HTERT RPE-1 (cell line): ENCODE measurements around the gene PCDHGB4.
"Not testable (repeated sequence)": the region's sequence is repeated elsewhere in the genome, so short reads cannot be mapped to it uniquely, and the experiment has no call there.

Experiments
- in situ Hi-C: fragments of 300-500 bp; cut with MboI; formaldehyde crosslinking; loops from 4 replicates; pipeline ENCODE4 v1.14.3; 2020; ENCODE audit warnings: low sequenced_read_pairs

Gene PCDHGB4

GRCh38 chr5:141422742-141423291, 35.3 kb downstream of the PCDHGB4 start:
- in situ Hi-C loops = no loop called here

GRCh38 chr5:141427783-141428426, 40.4 kb downstream of the PCDHGB4 start:
- in situ Hi-C loops = no loop called here

- in situ Hi-C loops = no loop called here
Measured at GRCh38 chr5:141430332-141431113, 43.0 kb downstream of the PCDHGB4 start, which contains the start of gene PCDHGA12. TSS of gene PCDHGA12 (plus strand) at chr5:141430507. CDS start at chr5:141430760, 253 bp downstream.

- in situ Hi-C loops = no loop called here
Measured at GRCh38 chr5:141431286-141431685, 43.8 kb downstream of the PCDHGB4 start.

DNA sequence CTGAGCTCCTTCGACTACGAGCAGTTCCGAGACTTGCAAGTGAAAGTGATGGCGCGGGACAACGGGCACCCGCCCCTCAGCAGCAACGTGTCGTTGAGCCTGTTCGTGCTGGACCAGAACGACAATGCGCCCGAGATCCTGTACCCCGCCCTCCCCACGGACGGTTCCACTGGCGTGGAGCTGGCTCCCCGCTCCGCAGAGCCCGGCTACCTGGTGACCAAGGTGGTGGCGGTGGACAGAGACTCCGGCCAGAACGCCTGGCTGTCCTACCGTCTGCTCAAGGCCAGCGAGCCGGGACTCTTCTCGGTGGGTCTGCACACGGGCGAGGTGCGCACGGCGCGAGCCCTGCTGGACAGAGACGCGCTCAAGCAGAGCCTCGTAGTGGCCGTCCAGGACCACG, 44.8 kb downstream of the PCDHGB4 start:
- in situ Hi-C loops = not testable (repeated sequence)

DNA sequence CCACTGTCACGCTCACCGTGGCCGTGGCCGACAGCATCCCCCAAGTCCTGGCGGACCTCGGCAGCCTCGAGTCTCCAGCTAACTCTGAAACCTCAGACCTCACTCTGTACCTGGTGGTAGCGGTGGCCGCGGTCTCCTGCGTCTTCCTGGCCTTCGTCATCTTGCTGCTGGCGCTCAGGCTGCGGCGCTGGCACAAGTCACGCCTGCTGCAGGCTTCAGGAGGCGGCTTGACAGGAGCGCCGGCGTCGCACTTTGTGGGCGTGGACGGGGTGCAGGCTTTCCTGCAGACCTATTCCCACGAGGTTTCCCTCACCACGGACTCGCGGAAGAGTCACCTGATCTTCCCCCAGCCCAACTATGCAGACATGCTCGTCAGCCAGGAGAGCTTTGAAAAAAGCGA, 45.2 kb downstream of the PCDHGB4 start:
- in situ Hi-C loops = not testable (repeated sequence)

DNA sequence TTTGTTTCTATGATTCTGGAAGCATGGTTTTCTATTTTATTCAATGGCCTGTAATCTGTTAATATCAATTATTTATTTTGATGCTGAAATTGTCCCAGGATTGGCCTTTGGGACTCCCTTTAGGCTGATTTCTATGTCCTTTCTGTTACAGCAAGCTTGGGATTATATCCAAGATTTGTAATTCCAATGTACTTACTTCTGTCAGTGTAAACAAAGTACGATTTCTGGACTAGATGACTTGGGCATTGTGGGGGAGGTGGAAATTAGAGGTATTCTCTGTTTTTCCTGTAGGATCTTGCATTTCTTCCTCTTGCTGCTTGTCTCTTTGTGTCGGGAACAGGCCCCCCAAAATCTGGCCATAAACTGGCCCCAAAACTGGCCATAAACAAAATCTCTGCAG, 46.5 kb downstream of the PCDHGB4 start:
- in situ Hi-C loops = no loop called here

DNA sequence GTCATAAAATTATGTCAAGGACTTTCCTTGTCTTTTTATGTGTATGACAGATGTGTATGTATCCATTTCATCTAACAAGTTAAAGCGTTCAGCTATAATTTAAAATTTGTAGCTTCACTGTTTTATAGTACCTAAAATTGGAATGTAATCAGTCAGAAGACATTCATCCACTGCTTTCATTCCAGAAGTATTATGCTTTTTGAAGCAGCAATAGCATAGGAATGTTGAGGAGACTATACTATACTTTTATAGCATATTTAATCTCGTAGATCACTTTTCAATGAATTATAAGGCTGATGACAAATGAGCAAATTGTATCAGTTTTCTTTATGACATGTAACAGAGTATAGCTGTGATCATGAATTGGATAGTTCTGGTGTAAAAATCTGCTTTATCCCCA, 49.7 kb downstream of the PCDHGB4 start:
- in situ Hi-C loops = no loop called here

- in situ Hi-C loops = no loop called here
Measured at GRCh38 chr5:141439411-141440141, 52.1 kb downstream of the PCDHGB4 start.
